Adrenal gland (tissue), 19 donors: Measurements from ENCODE around the gene OR2M2. TPM values are rescaled to one million over a fixed set of nuclear protein-coding genes. Genes with fewer than 3 reads are reported as not detected.

Experiments used
- DNase-seq, 7 donors: peaks; one replicate each; pipeline ENCODE4 v3.0.0-alpha.2; 2019 to 2020
- H3K27ac ChIP-seq, 5 donors: fragments of 200-600 bp; sonication (generic) in 4 of 5; 1 replicate in 3 of 5; 2 replicates in 2 of 5; pipeline versions ENCODE4 v1.5.1 to v1.8.0; 2016 to 2020; ENCODE audit warnings: mild to moderate bottlenecking in 1 of 5
- H3K27me3 ChIP-seq: fragments of 200-600 bp; 2 replicates; pipeline ENCODE4 v1.8.0; 2021
- H3K36me3 ChIP-seq, 2 donors: fragments of 200-600 bp; replicated peaks in 1 of 2; 1 replicate in 1 of 2; 2 replicates in 1 of 2; pipeline versions ENCODE4 v1.5.1 to v1.8.0; 2018 to 2022
- H3K4me1 ChIP-seq, 2 donors: fragments of 200-600 bp; replicated peaks in 1 of 2; 1 replicate in 1 of 2; 2 replicates in 1 of 2; pipeline versions ENCODE4 v1.5.1 to v1.8.0; 2018 to 2021
- H3K4me3 ChIP-seq, 4 donors: fragments of 200-600 bp; sonication (generic) in 3 of 4; one replicate each; pipeline ENCODE4 v1.5.1; 2016 to 2018
- H3K9me3 ChIP-seq, 3 donors: fragments of 200-600 bp; sonication (generic) in 1 of 3; replicated peaks in 1 of 3; 1 replicate in 2 of 3; 2 replicates in 1 of 3; pipeline versions ENCODE4 v1.5.1 to v1.8.0; 2016 to 2021
- CTCF ChIP-seq, 6 experiments: fragments of 450-650 bp in 4 of 6; fragments of 200-600 bp in 2 of 6; sonication (generic) in 1 of 6; IDR thresholded peaks; 1 replicate in 5 of 6; 2 replicates in 1 of 6; pipeline versions ENCODE4 v1.5.1 to v1.8.0; 2016 to 2021; ENCODE audit warnings: antibody characterized with exemption in 6 of 6, mild to moderate bottlenecking in 2 of 6, moderate library complexity in 1 of 6
- POLR2A ChIP-seq, 2 donors: fragments of 450-650 bp; IDR thresholded peaks; one replicate each; pipeline ENCODE4 v1.6.1; 2017; ENCODE audit warnings: antibody characterized with exemption in 2 of 2, mild to moderate bottlenecking in 2 of 2, moderate library complexity in 1 of 2
- WGBS, 4 donors: extraction: QIAGEN DNeasy Blood & Tissue Kit in 2 of 4; methylation state at CpG; one replicate each; pipeline versions ENCODE4 v1.1.5 to v1.1.7; 2013 to 2017; 5-methylcytosine and 5-hydroxymethylcytosine counted together
- intact Hi-C, 2 donors: fragments of 100-400 bp; cut with DNase I; formaldehyde crosslinking; loops; one replicate each; pipeline versions ENCODE4 v1.14.1 to v1.15.0; 2022 to 2023
- long read RNA-seq, 10 donors: library from polyadenylated mRNA in 3 of 10; unstranded in 2 of 10; stranded (forward) in 1 of 10; transcript quantifications; one replicate each; pipeline ENCODE4 v2.0.0 and lab custom pipeline, GENCODE V29; 2021 to 2026
- polyA plus RNA-seq, 3 donors: library from polyadenylated mRNA; stranded (reverse); fragments of 200-250 nt in 2 of 3; fragments of 350-450 nt in 1 of 3; fragmentation: Illumina TruSeq in 1 of 3; extraction: RNeasy Lipid Tissue Mini Kit (QIAGEN cat#74804) in 1 of 3; gene quantifications; one replicate each; pipeline ENCODE4 v1.2.3, GENCODE V29; 2013 to 2014
- total RNA-seq, 9 donors: library from RNA; depleted of rRNA in 4 of 9; stranded (reverse); fragments of >200 nt in 4 of 9; fragments of 120-200 nt in 1 of 9; fragmentation: NEBNext Ultra II Directional in 1 of 9; extraction: Animal tissue kit (Norgen Biotek cat#: 25700) in 1 of 9; gene quantifications; one replicate each; pipeline versions ENCODE4 v1.1.0 to v1.2.4, GENCODE V29; 2013 to 2023
- donor health status: healthy with polysubstance abuse.
- donor health status: Bipolar disorder and iron deficiency.
- donor health status: DM: yes; HTN: yes; CAD: no.
- donor health status: DM: no; HTN: no; CAD: no.
- donor health status: DM: no; HTN: no; CAD: no.
- donor health status: DM: yes; HTN: yes; CAD: no.

The OR2M2 gene
- total RNA-seq (under 1 TPM in 1 of 9 donors, not detected in 8; 0.98 TPM), polyA plus RNA-seq (not detected)
- long read RNA-seq, donor 1 = 0 reads
- long read RNA-seq, donor 2 = 0 reads
- long read RNA-seq, donor 3 = 0 reads
- long read RNA-seq, donor 4 = 0 reads
- long read RNA-seq, donor 5 = 0 reads
- long read RNA-seq, donor 6 = 0 reads
- long read RNA-seq, donor 7 = 0 reads
- long read RNA-seq, donor 8 = 0 reads
- long read RNA-seq, donor 9 = 0 reads
- long read RNA-seq, donor 10 = 0 reads

GRCh38 chr1:248174521-248174920 is at the start of gene OR2M2:
Gene OR2M2, plus strand, starts transcription at chr1:248174821. Its CDS starts 5,165 bp downstream, at chr1:248179986.
- Histone ChIP-seq H3K36me3 (no peaks in the 10 kb centered on the region), H3K4me1 (no peaks in the 10 kb centered on the region), H3K27me3 (no peaks in the 10 kb centered on the region), H3K27ac (no peak within 1 kb of the TSS), H3K9me3 (no peaks in the 10 kb centered on the region), H3K4me3 (no peak within 1 kb of the TSS)
- no peak for TF ChIP-seq POLR2A (IDR thresholded peaks at IDR 0.05)
- no peak for TF ChIP-seq CTCF (IDR thresholded peaks at IDR 0.05)
- DNase-seq = no peak
- intact Hi-C loops = no loop called here

GRCh38 chr1:248127653-248128052 is 47.0 kb upstream of the OR2M2 start:
- no peak for DNase-seq
- H3K36me3 ChIP-seq = no peaks in the 10 kb centered on the region
- H3K27me3 ChIP-seq = no peaks in the 10 kb centered on the region
- no peaks in the 10 kb centered on the region for H3K4me1 ChIP-seq
- WGBS, 4 donors = 80 to 92% (median 84%) methylated on average over 4 to 5 of the region's 5 CpGs
- TF ChIP-seq POLR2A (IDR thresholded peaks at IDR 0.05) = no peak
- no peak for TF ChIP-seq CTCF (IDR thresholded peaks at IDR 0.05)
- intact Hi-C loops = no loop called here
- no peaks in the 10 kb centered on the region for H3K9me3 ChIP-seq
- no peak overlapping the region for H3K27ac ChIP-seq
- no peak overlapping the region for H3K4me3 ChIP-seq

GRCh38 chr1:248136811-248137210 is 37.8 kb upstream of the OR2M2 start:
- TF ChIP-seq CTCF (IDR thresholded peaks at IDR 0.05) (no peak), POLR2A (IDR thresholded peaks at IDR 0.05) (no peak)
- H3K4me3 ChIP-seq = no peak overlapping the region
- H3K4me1 ChIP-seq = no peaks in the 10 kb centered on the region
- intact Hi-C loops = no loop called here
- H3K27me3 ChIP-seq = no peaks in the 10 kb centered on the region
- no peak for DNase-seq
- H3K36me3 ChIP-seq = no peaks in the 10 kb centered on the region
- WGBS, 4 donors = 56 to 81% (median 66%) methylated on average over 15 to 21 of the region's 21 CpGs
- H3K27ac ChIP-seq = no peak overlapping the region
- H3K9me3 ChIP-seq = no peaks in the 10 kb centered on the region

- Histone ChIP-seq H3K27ac (no peak overlapping the region), H3K9me3 (no peaks in the 10 kb centered on the region), H3K27me3 (no peaks in the 10 kb centered on the region), H3K4me1 (no peaks in the 10 kb centered on the region), H3K4me3 (no peak overlapping the region), H3K36me3 (no peaks in the 10 kb centered on the region)
- no peak for DNase-seq
- 71 to 75% (median 74%) methylated on average over 1 of the region's 1 CpG for WGBS, 4 donors
- TF ChIP-seq CTCF (IDR thresholded peaks at IDR 0.05) = no peak
- TF ChIP-seq POLR2A (IDR thresholded peaks at IDR 0.05) = no peak
- intact Hi-C loops = no loop called here
These were observed 33.8 kb upstream of the OR2M2 start for GRCh38 chr1:248140846-248141245.
